Neural progenitor cell (in vitro differentiated cells): ENCODE data around the gene MFAP3L.

Experiments
- EZH2 ChIP-seq: fragments of 200-600 bp; sonication (generic); IDR thresholded peaks from 2 replicates; pipeline ENCODE4 v1.6.1; 2017; ENCODE audit warnings: antibody characterized with exemption, mild to moderate bottlenecking, moderate library complexity
- TF ChIP-seq, protein P1 (sequence below): fragments of 200-600 bp; sonication (generic); IDR thresholded peaks from 2 replicates; pipeline ENCODE4 v1.5.1; 2017; ENCODE audit warnings: antibody characterized with exemption, mild to moderate bottlenecking

DNA sequence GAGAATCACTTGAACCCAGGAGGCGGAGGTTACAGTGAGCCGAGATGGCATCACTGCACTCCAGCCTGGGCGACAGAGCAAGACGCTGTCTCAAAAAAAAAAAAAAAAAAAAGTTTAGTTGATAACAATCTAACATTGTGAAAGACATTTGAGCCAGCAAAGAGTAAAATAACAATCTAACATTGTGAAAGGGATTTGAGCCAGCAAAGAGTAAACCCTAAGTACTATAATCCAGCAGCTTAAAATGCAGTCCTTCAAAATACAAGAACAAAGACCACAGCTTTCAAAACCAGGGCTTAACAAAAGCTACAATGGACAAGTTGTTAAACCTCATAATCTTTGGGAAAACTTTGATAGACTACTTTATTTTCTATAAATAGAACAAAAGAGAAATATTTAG is 16.9 kb downstream of the MFAP3L start:
- TF ChIP-seq, protein P1, sequence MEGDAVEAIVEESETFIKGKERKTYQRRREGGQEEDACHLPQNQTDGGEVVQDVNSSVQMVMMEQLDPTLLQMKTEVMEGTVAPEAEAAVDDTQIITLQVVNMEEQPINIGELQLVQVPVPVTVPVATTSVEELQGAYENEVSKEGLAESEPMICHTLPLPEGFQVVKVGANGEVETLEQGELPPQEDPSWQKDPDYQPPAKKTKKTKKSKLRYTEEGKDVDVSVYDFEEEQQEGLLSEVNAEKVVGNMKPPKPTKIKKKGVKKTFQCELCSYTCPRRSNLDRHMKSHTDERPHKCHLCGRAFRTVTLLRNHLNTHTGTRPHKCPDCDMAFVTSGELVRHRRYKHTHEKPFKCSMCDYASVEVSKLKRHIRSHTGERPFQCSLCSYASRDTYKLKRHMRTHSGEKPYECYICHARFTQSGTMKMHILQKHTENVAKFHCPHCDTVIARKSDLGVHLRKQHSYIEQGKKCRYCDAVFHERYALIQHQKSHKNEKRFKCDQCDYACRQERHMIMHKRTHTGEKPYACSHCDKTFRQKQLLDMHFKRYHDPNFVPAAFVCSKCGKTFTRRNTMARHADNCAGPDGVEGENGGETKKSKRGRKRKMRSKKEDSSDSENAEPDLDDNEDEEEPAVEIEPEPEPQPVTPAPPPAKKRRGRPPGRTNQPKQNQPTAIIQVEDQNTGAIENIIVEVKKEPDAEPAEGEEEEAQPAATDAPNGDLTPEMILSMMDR, result no peak
- no peak for TF ChIP-seq EZH2
